AG10803 (cell line): Measurements from ENCODE around the gene CCDC24.

Source experiments
- DNase-seq: peaks from one replicate; pipeline ENCODE4 v3.0.0; 2010; ENCODE audit warnings: low read depth
- H3K4me3 ChIP-seq: 2 replicates; pipeline ENCODE4 v1.5.1; 2011; ENCODE audit warnings: mild to moderate bottlenecking, low read length, control low read depth
- CTCF ChIP-seq: conservative IDR thresholded peaks from 2 replicates; pipeline ENCODE4 v1.5.1; 2011; ENCODE audit warnings: mild to moderate bottlenecking, low read length, control low read depth, inconsistent platforms

Gene CCDC24

GRCh38 chr1:43977376-43978263, 13.8 kb upstream of the CCDC24 start:
- H3K4me3 ChIP-seq, result peak overlapping the region; percentile 70
- TF ChIP-seq CTCF, result no peak
- DNase-seq, result no peak

- no peak for TF ChIP-seq CTCF
- peak overlapping the region; percentile 70 for H3K4me3 ChIP-seq
- no peak for DNase-seq
Measured at GRCh38 chr1:43978264-43978550, 13.2 kb upstream of the CCDC24 start.

GRCh38 chr1:43978551-43979260, 12.7 kb upstream of the CCDC24 start, which contains the start of gene B4GALT2:
Gene B4GALT2 (plus strand): TSS chr1:43979210. CDS start chr1:43981161, 1,951 bp downstream.
- DNase-seq, result peak; percentile 28
- peak within 1 kb of the TSS; percentile 79 for H3K4me3 ChIP-seq

GRCh38 chr1:43979261-43979527, 12.2 kb upstream of the CCDC24 start:
- DNase-seq, result no peak
- TF ChIP-seq CTCF, result no peak
- H3K4me3 ChIP-seq, result peak overlapping the region; percentile 79

More at GRCh38 chr1:43978551-43979260, 12.7 kb upstream of the CCDC24 start, which contains the start of gene B4GALT2:
- no peak for TF ChIP-seq CTCF

GRCh38 chr1:43979528-43980254, 11.7 kb upstream of the CCDC24 start:
- peak overlapping the region; percentile 79 for H3K4me3 ChIP-seq
- DNase-seq, result peak; percentile 60
- no peak for TF ChIP-seq CTCF

GRCh38 chr1:43980255-43981134, 10.9 kb upstream of the CCDC24 start:
- DNase-seq, result peak; percentile 51
- TF ChIP-seq CTCF, result no peak
- peak overlapping the region; percentile 79 for H3K4me3 ChIP-seq
